Small intestine (tissue), 7 donors: ENCODE measurements around the gene WIPF1. TPM values are rescaled to one million over a fixed set of nuclear protein-coding genes. Genes with fewer than 3 reads are reported as not detected.

Experiments used
- DNase-seq, 2 donors: peaks; one replicate each; pipeline versions ENCODE4 v3.0.0 to v3.0.0-alpha.2; 2013
- FAIRE-seq: peaks from 2 replicates; lab custom pipeline; 2012; peaks lifted over from hg19 to GRCh38; lab: Jason Lieb, UNC
- H3K27ac ChIP-seq, 3 donors: one replicate each; pipeline ENCODE4 v1.5.1; 2013; ENCODE audit warnings: low read length in 2 of 3, mild to moderate bottlenecking in 2 of 3, control low read depth in 1 of 3, inconsistent platforms in 1 of 3, low read depth in 1 of 3, moderate library complexity in 1 of 3
- H3K27me3 ChIP-seq, 3 donors: one replicate each; pipeline ENCODE4 v1.6.1; 2013; ENCODE audit warnings: low read length in 3 of 3, inconsistent platforms in 1 of 3; ENCODE audit not compliant: control insufficient read depth in 3 of 3, insufficient read depth in 3 of 3
- H3K36me3 ChIP-seq, 3 donors: one replicate each; pipeline ENCODE4 v1.6.1; 2013; ENCODE audit warnings: low read length in 3 of 3, inconsistent platforms in 1 of 3, low read depth in 1 of 3, mild to moderate bottlenecking in 1 of 3, moderate library complexity in 1 of 3; ENCODE audit not compliant: control insufficient read depth in 3 of 3, insufficient read depth in 2 of 3
- H3K4me1 ChIP-seq, 3 donors: one replicate each; pipeline ENCODE4 v1.6.1; 2013; ENCODE audit warnings: low read length in 2 of 3, inconsistent platforms in 1 of 3, low read depth in 1 of 3, mild to moderate bottlenecking in 1 of 3, moderate library complexity in 1 of 3; ENCODE audit not compliant: control insufficient read depth in 3 of 3, insufficient read depth in 2 of 3
- H3K4me3 ChIP-seq, 3 donors: one replicate each; pipeline ENCODE4 v1.5.1; 2013; ENCODE audit warnings: low read length in 3 of 3, control low read depth in 1 of 3, inconsistent platforms in 1 of 3, low read depth in 1 of 3, mild to moderate bottlenecking in 1 of 3, moderate library complexity in 1 of 3
- H3K9me3 ChIP-seq, 2 donors: one replicate each; pipeline ENCODE4 v1.6.1; 2013; ENCODE audit warnings: low read depth in 1 of 2, low read length in 1 of 2; ENCODE audit not compliant: control insufficient read depth in 2 of 2, insufficient read depth in 1 of 2
- WGBS, 3 donors: extraction: QIAGEN DNeasy Blood & Tissue Kit; methylation state at CpG; one replicate each; pipeline ENCODE4 v1.1.7; 2013; 5-methylcytosine and 5-hydroxymethylcytosine counted together
- polyA plus RNA-seq, 4 donors: library from polyadenylated mRNA; stranded (reverse) in 3 of 4; unstranded in 1 of 4; fragments of 200-250 nt in 3 of 4; fragments of 120-200 nt in 1 of 4; gene quantifications; one replicate each; pipeline versions ENCODE4 v1.2.1 to v1.2.3, GENCODE V29; 2013
- donor health status: healthy with polysubstance abuse.
- donor health status: control.
- donor health status: control.
- donor health status: Bipolar disorder and iron deficiency.
- donor health status: healthy.

Gene WIPF1
- polyA plus RNA-seq, 4 donors = 3.1 to 28.9 (median 14.6) TPM

GRCh38 chr2:174617120-174617519 is 19.5 kb upstream of the WIPF1 start:
- WGBS, 3 donors = 94 to 95% (median 95%) methylated on average over 2 of the region's 2 CpGs
- FAIRE-seq = no peak

GRCh38 chr2:174615871-174616436 is 18.4 kb upstream of the WIPF1 start:
- no peak for FAIRE-seq

More at GRCh38 chr2:174617120-174617519, 19.5 kb upstream of the WIPF1 start:
- peaks cover 0 to 10% (median 0%) of the 10 kb centered on the region in 3 donors for H3K36me3 ChIP-seq
- no peak overlapping the region for H3K4me3 ChIP-seq
- no peaks in the 10 kb centered on the region for H3K27me3 ChIP-seq
- H3K4me1 ChIP-seq = peaks cover 5 to 13% (median 7%) of the 10 kb centered on the region in 3 donors
- no peaks in the 10 kb centered on the region for H3K9me3 ChIP-seq
- no peak overlapping the region for H3K27ac ChIP-seq
- DNase-seq = no peak

GRCh38 chr2:174614261-174614660 is 16.7 kb upstream of the WIPF1 start:
- FAIRE-seq (no peak), DNase-seq (no peak)

More at GRCh38 chr2:174615871-174616436, 18.4 kb upstream of the WIPF1 start:
- DNase-seq = no peak
- H3K9me3 ChIP-seq = no peaks in the 10 kb centered on the region
- no peaks in the 10 kb centered on the region for H3K27me3 ChIP-seq
- peaks cover 5 to 13% (median 13%) of the 10 kb centered on the region in 3 donors for H3K4me1 ChIP-seq
- H3K27ac ChIP-seq = peak overlapping the region in 1 of 3 donors; percentile 26
- no peak overlapping the region for H3K4me3 ChIP-seq
- 62 to 65% (median 65%) methylated on average over 4 of the region's 4 CpGs for WGBS, 3 donors
- peaks cover 0 to 10% (median 0%) of the 10 kb centered on the region in 3 donors for H3K36me3 ChIP-seq

GRCh38 chr2:174613531-174613930 is 15.9 kb upstream of the WIPF1 start:
- no peaks in the 10 kb centered on the region for H3K9me3 ChIP-seq
- H3K27ac ChIP-seq = peak overlapping the region in 1 of 3 donors; percentile 33
- H3K36me3 ChIP-seq = peaks cover 0 to 7% (median 0%) of the 10 kb centered on the region in 3 donors
- no peaks in the 10 kb centered on the region for H3K27me3 ChIP-seq
- peaks cover 7 to 19% (median 18%) of the 10 kb centered on the region in 3 donors for H3K4me1 ChIP-seq
- no peak for FAIRE-seq
- no peak for DNase-seq
- no peak overlapping the region for H3K4me3 ChIP-seq
- 16 to 47% (median 32%) methylated on average over 2 of the region's 2 CpGs for WGBS, 3 donors

More at GRCh38 chr2:174614261-174614660, 16.7 kb upstream of the WIPF1 start:
- Histone ChIP-seq H3K27ac (no peak overlapping the region), H3K4me3 (no peak overlapping the region), H3K9me3 (no peaks in the 10 kb centered on the region), H3K4me1 (peaks cover 5 to 16% (median 13%) of the 10 kb centered on the region in 3 donors), H3K36me3 (peaks cover 0 to 5% (median 0%) of the 10 kb centered on the region in 3 donors), H3K27me3 (no peaks in the 10 kb centered on the region)
- WGBS, 3 donors = 70 to 79% (median 76%) methylated on average over 4 of the region's 4 CpGs

- DNase-seq (peak; percentile 81 to 83), FAIRE-seq (no peak)
- H3K4me3 ChIP-seq = no peak overlapping the region
- H3K27ac ChIP-seq = peak overlapping the region in 1 of 3 donors; percentile 33
- H3K9me3 ChIP-seq = no peaks in the 10 kb centered on the region
- H3K4me1 ChIP-seq = peaks cover 4 to 17% (median 14%) of the 10 kb centered on the region in 3 donors
- H3K36me3 ChIP-seq = peaks cover 0 to 7% (median 0%) of the 10 kb centered on the region in 3 donors
- no peaks in the 10 kb centered on the region for H3K27me3 ChIP-seq
- WGBS, 3 donors = 2 to 18% (median 8%) methylated on average over 1 of the region's 1 CpG
Measured at GRCh38 chr2:174612970-174613369, 15.4 kb upstream of the WIPF1 start.

GRCh38 chr2:174611854-174612253 is 14.2 kb upstream of the WIPF1 start:
- Histone ChIP-seq H3K4me3 (no peak overlapping the region), H3K4me1 (peaks cover 4 to 16% (median 15%) of the 10 kb centered on the region in 3 donors), H3K9me3 (no peaks in the 10 kb centered on the region), H3K36me3 (peaks cover 0 to 7% (median 0%) of the 10 kb centered on the region in 3 donors), H3K27me3 (no peaks in the 10 kb centered on the region), H3K27ac (no peak overlapping the region)
- FAIRE-seq = no peak
- WGBS, 3 donors = 90 to 97% (median 93%) methylated on average over 3 of the region's 3 CpGs
- no peak for DNase-seq

GRCh38 chr2:174611006-174611405 is 13.4 kb upstream of the WIPF1 start:
- Histone ChIP-seq H3K36me3 (peaks cover 0 to 5% (median 0%) of the 10 kb centered on the region in 3 donors), H3K4me1 (peaks cover 4 to 16% (median 15%) of the 10 kb centered on the region in 3 donors)
- 64 to 71% (median 67%) methylated on average over 4 of the region's 4 CpGs for WGBS, 3 donors

GRCh38 chr2:174610243-174610995 is 12.8 kb upstream of the WIPF1 start:
- no peaks in the 10 kb centered on the region for H3K27me3 ChIP-seq
- no peak overlapping the region for H3K4me3 ChIP-seq
- peaks cover 4 to 16% (median 15%) of the 10 kb centered on the region in 3 donors for H3K4me1 ChIP-seq
- no peaks in the 10 kb centered on the region for H3K9me3 ChIP-seq
- WGBS, 3 donors = 59 to 87% (median 75%) methylated on average over 7 of the region's 7 CpGs
- peak overlapping the region in 1 of 3 donors; percentile 1 for H3K27ac ChIP-seq
- peaks cover 0 to 5% (median 0%) of the 10 kb centered on the region in 3 donors for H3K36me3 ChIP-seq
- FAIRE-seq (no peak), DNase-seq (no peak)

More at GRCh38 chr2:174611006-174611405, 13.4 kb upstream of the WIPF1 start:
- Histone ChIP-seq H3K4me3 (no peak overlapping the region), H3K27me3 (no peaks in the 10 kb centered on the region), H3K9me3 (no peaks in the 10 kb centered on the region), H3K27ac (peak overlapping the region in 1 of 3 donors; percentile 1)
- DNase-seq (no peak), FAIRE-seq (no peak)
